Activated CD4-positive, CD25-positive, alpha-beta regulatory T cell treated with anti-CD3 and anti-CD28 coated beads, Interleukin-2, amount 50 U/mL, for 72 hours (primary cell): ENCODE results near the gene KRTAP10-8.
"Not testable (repeated sequence)": the region's sequence is repeated elsewhere in the genome, so short reads cannot be mapped to it uniquely, and the experiment has no call there.

Experiments used
- DNase-seq: peaks from one replicate; pipeline ENCODE4 v3.0.0; 2021

Gene KRTAP10-8, protein sequence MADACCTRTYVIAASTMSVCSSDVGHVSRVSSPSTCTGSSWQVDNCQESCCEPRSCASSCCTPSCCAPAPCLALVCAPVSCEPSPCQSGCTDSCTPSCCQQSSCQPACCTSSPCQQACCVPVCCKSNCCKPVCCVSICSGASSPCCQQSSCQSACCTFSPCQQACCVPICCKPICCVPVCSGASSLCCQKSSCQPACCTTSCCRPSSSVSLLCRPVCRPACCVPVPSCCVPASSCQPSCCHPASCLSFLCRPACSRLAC

DNA sequence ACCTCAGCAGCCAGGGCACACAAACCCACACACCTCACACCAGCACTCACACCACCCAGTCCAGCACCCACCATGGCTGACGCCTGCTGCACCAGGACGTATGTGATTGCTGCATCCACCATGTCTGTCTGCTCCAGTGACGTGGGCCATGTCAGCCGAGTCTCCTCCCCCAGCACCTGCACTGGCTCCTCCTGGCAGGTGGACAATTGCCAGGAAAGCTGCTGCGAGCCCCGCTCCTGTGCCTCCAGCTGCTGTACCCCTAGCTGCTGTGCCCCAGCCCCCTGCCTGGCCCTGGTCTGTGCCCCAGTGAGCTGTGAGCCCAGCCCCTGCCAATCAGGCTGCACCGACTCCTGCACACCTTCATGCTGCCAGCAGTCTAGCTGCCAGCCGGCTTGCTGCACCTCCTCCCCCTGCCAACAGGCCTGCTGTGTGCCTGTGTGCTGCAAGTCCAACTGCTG is at the start of gene KRTAP10-8:
KRTAP10-8 (plus strand) TSS at position 51 of the 458 bp plus-strand sequence; CDS start at position 73, 22 bp downstream.
- no peak for DNase-seq

DNA sequence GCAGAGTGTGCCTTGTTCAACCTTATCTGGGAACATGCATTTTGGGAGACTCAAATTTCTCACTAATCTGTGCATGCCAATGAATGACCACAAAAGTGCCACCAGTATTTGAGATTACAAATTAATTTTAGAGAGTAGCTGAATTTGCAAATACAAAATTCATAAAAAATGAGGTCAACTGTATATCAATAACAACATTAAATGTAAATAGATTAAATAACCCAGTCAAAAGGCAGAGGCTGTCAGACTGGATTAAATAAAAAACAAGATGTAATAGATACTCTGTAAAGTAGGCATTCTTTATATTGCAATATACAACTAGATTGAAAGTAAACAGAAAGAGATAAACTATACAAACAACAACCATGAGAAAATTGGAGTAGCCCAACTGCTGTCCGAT is 47.8 kb upstream of the KRTAP10-8 start:
- DNase-seq, result no peak

DNA sequence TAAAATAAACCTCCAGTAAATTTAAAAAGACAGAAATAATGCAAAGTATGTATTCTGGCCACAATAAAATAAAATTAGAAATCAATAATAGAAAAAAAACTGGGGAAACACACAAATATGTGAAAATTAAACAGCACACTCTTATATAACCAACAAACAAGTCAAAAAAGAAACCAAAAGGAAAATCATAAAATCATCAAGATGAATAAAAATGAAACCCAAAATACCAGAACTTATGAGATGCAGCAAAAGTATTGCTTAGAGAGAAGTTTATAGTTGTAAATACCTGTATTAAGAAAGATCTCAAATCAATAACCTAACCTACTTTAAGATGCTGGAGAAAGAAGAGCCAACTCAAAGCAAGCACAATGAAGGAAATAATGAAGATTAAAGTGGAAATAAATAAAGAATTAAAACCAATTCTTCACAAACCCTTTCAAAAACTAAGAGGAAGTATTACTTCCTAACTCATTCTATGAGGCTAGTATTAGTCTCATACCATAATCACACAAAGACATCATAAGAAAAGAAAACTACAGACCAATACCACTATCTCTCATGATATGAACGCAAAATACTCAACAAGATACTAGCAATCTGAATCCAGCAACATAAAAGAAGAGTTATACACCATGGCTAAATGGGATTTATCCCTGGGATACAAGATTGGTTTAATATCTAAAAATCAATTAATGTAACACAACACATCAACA is 46.8 kb upstream of the KRTAP10-8 start:
- DNase-seq, result no peak

DNA sequence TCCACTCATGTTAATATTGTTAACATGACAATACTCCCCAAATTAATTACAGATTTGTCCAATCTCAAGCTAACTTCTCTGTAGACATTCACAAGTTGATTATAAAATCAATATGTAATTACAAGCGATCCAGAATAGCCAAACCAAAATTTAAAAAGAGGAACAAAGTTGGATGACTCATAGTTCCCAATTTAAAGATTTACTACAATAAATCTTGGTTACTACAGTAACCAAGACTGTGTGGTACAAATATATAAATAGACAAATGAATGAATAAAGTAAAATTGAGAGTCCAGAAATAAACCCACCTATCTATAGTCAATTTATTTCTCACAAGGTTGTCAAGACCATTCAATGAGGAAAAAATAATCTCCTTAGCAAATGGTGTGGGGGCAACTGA is 45.5 kb upstream of the KRTAP10-8 start:
- no peak for DNase-seq

DNA sequence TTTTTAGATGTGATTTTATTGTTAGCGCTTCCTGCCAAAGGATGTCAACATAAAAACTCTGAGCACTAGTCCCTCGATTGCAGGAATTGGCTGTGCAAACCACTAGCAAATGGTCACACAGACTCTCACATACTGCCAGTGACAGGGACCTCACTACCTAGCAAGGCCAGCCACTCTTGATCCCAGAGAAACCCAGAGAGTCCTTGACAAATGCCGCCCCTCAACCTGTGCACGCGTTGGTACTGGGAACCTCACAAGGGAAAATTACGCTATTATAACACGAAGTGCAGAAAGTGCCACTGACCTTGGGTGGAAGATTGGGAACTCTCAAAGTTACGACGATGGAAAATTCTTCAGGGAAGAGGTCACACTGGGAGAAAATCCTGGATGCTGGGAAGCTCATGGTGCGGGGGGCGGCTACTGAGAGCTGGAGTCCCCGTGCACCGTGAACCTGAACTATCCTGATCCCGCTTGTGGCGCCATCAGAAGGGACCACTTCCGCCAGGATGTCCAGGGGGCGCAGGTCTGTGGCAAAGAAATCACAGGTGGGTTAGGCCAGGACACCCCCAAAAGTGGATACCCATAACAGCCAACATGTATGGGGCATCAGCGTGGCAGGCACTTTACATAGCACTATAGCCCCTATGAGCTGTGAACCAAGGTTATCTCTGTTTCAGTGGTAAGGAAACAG is 44.3 kb upstream of the KRTAP10-8 start:
- DNase-seq, result no peak

DNA sequence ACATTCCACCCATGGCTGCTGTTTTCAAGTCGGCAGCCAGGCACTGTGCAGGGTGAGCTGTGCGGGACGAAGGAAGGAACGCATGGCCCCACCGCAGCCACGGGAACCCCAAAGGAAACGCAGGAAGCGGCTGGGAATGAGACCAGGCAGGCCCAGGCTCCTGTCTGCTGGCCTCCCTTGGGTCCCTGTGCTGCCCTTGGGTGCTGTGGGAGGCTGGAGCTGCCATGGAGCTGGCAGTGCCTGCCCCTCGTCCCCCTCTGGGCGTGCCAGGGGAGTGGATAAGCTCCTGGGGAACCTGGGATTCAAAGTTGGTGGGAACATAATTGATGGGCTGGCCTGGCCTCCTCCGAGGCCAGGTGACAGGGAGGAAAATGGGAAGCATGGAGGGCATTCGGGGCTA is 43.6 kb upstream of the KRTAP10-8 start:
- no peak for DNase-seq

DNA sequence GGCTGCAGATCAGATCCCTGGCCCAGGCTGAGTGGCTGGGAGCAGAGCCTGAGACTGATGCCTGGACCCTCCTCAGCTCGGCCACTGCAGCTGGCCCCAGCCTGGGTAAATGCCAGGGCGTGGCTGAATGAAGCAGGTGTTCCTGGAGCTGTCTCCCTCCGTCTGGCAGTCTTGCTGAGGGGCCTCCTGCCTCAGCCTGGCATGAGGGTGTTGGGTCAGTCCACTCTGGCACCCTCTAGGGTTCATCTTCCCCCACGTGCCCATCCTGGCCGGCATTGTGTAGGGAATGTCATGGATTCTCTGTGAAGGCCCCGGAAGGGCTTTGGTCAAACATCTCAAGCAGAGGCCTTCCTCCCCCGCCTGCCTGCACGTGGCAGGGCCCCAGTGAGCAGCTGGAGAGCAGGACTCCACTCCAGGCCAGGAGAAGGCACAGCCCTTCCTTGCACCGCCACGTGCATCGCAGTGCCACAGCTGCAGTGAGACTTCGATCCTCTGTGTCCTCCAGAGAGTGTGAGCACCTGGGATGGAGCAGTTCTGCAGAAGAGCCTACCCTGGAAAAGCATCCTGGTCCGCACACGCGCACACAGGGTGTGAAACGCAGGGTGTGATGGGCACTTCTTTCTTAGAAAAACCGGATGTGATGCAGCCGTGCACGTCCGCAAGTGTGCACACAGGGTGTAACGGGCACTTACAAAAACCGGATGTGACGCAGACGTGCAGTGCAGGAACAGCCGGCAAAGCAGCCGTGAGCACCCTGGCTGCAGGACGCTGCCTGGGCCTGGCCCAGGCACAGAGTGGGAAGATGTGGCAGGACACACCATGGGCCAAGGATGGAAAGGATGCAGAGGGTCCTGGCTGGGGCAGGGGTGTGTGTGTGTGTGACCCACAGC is 43.0 kb upstream of the KRTAP10-8 start:
- no peak for DNase-seq

DNA sequence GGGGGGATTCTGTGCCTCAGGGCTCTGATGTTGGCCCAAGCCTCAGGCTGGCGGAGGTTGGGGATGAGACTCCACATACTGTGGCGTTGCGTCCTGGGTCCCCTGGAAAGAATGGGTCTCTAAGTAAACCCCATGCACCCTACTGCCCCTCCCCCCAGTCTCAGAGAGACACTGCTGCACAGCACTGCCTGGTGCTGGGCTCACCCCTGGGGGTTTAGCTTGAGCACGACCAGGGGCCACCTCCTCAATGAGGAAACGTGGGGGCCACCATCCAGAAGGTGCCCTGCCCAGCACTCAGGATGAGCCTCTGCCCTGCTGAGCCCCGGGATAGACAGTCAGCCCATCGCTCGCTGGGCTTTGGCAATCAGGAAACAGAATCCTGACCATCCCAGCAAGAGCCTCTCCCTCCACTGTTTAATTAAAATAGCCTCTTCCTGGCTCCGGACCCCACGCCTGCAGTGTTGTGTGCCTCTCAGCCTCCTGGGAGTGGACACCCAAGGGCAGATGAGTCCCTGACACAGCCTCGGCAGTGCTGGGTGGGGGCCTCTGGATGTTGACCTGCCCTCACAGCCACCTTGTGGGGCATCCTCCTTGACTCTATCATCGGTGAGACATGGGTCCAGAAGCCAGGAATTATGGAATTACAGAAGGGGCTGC is 41.9 kb upstream of the KRTAP10-8 start:
- DNase-seq, result no peak

DNA sequence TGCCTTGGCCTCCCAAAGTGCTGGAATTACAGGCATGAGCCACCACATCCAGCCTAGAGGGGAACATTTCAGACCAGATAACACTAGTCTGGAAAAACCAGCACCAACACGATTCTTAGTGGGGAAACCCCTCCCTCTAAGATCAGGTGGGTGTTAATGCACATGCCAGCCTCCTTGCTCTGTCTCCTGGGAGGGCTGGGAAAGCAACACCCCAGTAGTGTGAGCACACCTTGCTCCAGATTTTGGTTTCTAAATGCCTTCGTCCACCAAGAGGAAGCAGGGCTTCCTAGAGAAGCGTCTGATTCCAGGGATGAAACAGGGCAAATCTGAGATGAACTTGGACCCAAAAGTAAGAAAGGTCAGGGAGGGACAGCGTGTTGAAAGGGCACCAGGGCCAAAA is 40.6 kb upstream of the KRTAP10-8 start:
- no peak for DNase-seq

DNA sequence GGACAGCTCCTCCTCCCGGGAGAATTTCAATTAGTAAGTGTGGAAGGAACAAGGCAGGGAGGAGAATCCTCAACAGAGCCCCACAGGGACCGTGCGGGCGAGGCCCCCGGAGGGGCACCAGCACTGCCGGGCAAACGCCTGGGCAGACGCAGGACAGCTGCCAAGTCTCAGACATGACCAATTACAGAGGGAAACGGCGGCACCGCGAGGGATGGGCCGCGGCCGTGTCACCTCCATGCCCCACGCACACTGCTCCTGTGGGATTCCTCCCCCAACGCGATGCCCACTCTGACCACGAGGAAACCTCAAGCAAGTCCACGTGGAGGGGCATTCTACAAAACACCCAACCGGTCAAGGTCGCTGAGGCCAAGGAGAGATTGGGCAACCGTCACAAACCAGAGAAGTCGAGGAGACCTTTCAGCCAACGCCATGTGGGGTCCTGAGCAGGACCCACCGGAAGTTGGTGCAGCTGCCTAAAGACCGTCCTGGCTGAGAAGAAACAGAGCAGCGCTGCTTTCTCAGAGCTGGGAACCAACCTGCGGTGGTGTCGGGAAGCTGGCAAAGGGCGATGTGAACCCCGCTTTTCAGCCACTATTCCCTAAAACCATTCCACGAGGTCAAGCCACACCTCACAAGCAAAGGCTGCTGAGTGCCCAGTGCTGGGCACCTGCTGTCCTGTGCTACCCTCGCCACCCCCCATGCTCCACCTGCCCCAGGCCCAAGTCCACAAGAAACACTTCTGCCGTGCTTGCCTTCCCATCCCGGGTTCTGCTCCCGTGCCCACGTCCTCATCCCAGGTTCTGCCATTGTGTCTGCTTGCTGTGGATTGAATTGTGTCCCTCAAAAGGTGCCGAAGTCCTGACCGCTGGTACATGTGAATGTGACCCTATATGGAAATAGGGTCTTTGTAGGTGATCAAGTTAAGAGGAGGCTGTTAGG is 39.8 kb upstream of the KRTAP10-8 start:
- DNase-seq, result no peak

DNA sequence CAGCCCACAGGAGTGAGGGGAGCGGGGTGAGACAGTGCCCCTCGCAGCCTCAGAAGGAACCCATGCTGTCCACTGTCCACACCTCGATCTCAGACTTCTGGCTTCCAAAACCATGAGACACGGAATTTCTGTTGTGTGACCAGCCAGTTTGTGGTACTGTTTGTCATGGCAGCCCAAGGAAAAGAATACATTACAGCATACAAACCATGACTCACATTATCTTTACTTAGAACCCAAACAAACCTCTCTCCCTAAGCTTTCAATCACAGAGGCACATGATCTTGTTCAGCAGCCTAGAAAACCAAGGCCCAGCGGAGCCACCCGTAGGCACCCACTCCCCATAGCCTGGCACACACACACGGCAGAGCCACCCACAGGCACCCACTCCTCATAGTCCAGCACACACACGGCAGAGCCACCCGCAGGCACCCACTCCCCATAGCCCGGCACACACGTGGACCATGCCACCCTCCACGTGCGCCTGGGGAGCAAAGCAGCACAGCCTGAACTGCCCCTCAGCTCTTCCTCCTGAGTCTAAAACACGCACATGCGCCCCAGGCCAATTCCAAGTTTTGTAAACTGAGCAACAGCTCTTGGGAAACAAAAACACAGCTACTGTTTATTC is 38.8 kb upstream of the KRTAP10-8 start:
- no peak for DNase-seq

DNA sequence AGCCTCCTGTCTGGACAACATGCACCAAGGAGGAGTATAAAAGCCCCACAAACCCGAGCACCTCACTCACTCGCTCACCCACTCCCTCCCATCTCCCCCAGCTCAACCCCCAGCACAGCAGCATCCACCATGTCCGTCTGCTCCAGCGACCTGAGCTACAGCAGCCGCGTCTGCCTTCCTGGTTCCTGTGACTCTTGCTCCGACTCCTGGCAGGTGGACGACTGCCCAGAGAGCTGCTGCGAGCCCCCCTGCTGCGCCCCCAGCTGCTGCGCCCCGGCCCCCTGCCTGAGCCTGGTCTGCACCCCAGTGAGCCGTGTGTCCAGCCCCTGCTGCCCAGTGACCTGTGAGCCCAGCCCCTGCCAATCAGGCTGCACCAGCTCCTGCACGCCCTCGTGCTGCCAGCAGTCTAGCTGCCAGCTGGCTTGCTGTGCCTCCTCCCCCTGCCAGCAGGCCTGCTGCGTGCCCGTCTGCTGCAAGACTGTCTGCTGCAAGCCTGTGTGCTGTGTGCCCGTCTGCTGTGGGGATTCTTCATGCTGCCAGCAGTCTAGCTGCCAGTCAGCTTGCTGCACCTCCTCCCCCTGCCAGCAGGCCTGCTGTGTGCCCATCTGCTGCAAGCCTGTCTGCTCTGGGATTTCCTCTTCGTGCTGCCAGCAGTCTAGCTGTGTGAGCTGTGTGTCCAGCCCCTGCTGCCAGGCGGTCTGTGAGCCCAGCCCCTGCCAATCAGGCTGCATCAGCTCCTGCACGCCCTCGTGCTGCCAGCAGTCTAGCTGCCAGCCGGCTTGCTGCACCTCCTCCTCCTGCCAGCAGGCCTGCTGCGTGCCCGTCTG is 38.0 kb upstream of the KRTAP10-8 start, which contains the start of gene KRTAP10-4:
KRTAP10-4 (plus strand) TSS at position 100 of the 827 bp plus-strand sequence; CDS start at position 130, 30 bp downstream.
- not testable (repeated sequence) for DNase-seq

DNA sequence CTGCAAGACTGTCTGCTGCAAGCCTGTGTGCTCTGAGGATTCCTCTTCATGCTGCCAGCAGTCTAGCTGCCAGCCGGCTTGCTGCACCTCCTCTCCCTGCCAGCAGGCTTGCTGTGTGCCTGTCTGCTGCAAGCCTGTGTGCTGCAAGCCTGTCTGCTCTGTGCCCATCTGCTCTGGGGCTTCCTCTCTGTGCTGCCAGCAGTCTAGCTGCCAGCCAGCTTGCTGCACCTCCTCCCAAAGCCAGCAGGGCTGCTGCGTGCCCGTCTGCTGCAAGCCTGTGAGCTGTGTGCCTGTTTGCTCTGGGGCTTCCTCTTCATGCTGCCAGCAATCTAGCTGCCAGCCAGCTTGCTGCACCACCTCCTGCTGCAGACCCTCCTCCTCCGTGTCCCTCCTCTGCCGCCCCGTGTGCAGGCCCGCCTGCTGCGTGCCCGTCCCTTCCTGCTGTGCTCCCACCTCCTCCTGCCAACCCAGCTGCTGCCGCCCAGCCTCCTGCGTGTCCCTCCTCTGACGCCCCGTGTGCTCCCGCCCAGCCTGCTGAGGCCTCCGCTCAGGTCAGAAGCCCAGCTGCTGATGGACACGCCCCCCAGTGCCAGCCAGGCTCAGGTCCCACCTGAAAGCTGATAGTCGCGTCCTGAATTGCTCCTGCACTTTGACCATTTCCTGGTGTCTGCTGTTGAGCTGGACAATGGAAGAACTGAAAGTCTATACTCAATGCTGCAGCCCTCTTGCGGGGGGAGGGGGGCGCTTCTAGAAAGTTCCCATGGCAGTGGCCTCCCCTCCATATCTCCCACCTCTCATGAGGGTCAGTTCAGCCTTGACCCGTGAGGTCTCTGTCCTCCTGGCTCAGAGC is 37.2 kb upstream of the KRTAP10-8 start:
- no peak for DNase-seq

DNA sequence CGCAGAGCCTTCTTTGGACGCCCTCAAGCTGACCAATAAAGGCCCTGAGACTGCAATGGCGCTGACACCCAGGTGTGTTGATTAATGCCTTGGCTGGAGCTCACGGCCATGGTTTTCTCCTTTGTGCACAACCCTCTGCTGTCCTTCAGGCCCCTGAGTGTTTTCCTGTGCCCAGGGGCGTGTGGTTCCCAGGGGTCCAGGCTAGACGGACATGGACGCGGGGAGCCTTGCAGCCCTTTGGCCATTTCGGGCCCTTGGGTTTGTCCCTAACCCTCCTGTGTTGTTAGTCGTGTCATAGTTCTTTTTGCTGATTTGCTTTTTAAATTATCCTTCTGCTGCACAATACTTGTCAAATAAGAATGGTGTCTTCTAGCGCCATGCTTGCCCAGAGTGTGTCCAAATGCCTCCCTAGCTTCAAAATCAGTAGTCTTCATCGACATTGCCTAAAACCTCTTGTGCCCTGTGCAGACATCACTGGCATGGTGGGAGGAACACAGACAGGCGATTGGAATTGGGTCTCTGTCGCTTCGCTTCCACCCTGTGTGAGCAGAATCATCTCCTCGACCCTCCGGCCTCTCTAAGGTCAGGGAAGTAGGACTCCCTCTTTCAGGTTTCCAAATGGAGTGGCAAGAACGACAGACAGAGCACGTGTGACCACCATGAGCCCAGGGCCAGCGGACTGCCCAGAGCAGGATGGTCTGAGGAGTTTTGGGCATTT is 36.4 kb upstream of the KRTAP10-8 start:
- no peak for DNase-seq

DNA sequence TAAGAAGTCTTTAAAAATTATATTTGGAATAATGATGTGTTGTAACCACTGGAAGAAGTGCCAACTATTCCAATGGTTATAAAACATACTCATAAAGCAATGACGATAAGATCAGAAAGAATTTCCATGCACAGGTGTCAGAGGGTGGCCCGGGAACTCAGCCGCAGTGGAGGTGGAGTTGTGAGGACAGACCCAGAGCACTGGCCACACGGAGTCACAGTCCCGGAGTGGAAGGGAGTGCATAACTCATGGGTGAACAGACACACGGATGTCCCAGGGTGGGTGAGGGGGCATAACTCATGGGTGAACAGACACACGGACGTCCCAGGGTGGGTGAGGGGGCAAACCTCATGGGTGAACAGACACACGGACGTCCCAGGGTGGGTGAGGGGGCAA is 35.9 kb upstream of the KRTAP10-8 start:
- DNase-seq, result no peak

DNA sequence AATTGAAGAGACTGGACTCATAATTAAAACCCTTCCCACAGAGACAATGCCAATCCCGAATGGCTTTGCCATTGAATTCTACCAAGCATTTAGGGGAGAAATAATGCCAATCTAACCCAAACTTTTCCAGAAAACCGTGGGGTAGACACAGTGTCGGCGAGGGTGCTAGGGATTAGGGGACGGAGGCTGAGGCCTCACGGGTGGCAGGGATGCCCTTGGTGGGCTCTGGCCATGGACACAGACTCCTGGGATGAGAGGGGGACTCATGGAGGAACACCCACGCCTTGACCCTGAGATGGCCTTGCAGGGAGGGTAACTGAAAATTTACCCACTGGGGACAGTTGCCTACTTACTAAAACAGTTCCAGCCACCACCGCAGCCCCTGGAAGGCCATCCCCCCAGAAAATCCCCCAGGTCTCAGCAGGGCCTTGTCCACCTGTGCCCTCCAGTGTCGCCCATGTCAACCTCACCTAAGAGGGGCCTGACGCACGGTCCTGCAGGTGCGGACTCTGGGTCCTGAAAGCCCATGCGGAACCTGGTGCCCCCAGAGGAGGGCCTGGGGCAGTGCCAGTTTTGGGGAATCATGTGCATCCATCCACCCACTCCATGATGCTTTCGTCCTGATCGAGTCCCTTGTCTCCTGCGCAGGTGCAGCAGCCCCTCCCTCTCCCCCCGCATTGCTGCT is 33.4 kb upstream of the KRTAP10-8 start:
- DNase-seq, result no peak
